Activated CD8-positive, alpha-beta memory T cell treated with anti-CD3 and anti-CD28 coated beads, Interleukin-2, amount 50 U/mL, for 48 hours (primary cell): ENCODE measurements around the gene SPRYD4.

Experiments used
- DNase-seq: peaks from one replicate; pipeline ENCODE4 v3.0.0-alpha.2; 2020

The SPRYD4 gene

DNA sequence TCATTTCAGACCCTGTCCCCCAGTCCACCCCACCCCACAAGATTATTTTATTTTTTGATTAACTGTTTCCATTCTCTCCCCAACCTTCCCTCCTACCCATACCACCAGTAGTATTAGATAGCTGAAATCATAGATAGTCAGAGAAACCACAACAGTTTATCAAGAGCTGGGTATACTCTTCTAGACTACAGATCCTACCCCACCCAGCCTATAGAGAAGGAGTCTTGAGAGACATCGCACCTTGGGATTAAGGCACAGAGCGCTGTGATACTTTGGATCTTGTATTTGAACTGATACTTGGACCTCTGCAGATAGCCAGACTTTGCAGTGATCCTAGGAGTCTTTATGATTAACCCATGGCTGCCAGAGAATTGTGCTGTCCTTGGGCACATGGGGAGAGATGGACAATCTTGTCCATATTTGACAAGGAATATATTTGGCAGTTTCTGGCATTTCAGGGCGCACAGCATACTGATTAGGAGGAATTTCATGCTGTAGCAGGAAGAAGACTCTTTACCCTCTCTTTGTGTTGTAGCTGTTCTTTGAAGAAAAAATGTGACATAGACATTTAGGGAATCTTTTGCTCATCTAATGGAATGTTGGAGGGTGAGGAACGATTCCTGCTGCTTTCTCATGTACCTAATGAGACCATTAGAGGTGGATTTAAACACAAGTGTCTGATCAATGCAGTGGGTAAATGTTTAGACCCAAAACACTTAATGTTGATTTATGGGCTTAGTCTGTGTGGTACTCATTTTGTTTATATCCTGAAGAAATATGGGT, 54.2 kb downstream of the SPRYD4 start:
- no peak for DNase-seq

DNA sequence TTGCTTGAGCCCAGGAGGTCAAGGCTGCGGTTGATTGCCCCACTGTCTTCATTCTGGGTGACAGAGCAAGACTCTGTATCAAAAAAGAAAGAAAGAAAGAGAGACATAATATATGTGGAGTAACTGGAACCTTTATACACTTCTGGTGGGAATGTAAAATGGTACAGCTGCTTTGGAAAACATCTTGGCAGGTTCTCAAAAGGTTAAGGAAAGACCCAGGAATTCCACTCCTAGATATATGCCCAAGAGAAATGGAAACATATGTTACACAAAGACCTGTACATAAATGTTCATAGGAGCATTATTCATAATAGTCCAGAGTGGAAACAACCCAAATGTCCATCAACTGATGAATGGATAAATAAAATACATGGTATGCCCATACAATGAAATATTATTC, 60.5 kb downstream of the SPRYD4 start:
- no peak for DNase-seq
